ENCODE measurements around the gene TDRD15. TPM values are rescaled to one million over a fixed set of nuclear protein-coding genes. Genes with fewer than 3 reads are reported as not detected.

Gene TDRD15
- total and polyA plus RNA-seq, 2 experiments from 2014 or later: 0.07 TPM; not detected in 1

- TF ChIP-seq CTCF (conservative IDR thresholded peaks at IDR 0.05; ENCODE audit: low read depth in 2 of 2): no peak
- TF ChIP-seq EZH2 (IDR thresholded peaks at IDR 0.05; ENCODE audit: low read depth, unreplicated experiment): no peak
- no peak for TF ChIP-seq ZNF462 (CRISPR knock-in tag; IDR thresholded peaks at IDR 0.05)
- no peak for TF ChIP-seq CREB1 (CRISPR knock-in tag; IDR thresholded peaks at IDR 0.05; ENCODE audit: low read depth)
- no peak for TF ChIP-seq POLR2AphosphoS5 (IDR thresholded peaks at IDR 0.05; ENCODE audit: low read depth)
- no peak overlapping the region for H3K4me2 ChIP-seq
- no peaks in the 10 kb centered on the region for H4K20me1 ChIP-seq (replicated peaks; ENCODE audit: insufficient read depth)
- H2AFZ ChIP-seq: no peak overlapping the region
- H3F3A ChIP-seq (replicated peaks; ENCODE audit: low read depth): no peaks in the 10 kb centered on the region
- H3K27me3 Mint-ChIP-seq (ENCODE audit: insufficient read depth, low read depth, poor library complexity): no peaks in the 10 kb centered on the region
- H3K27ac Mint-ChIP-seq: no peak overlapping the region
- no peaks in the 10 kb centered on the region for H3K79me2 ChIP-seq (replicated peaks; ENCODE audit: insufficient read depth)
- no peak overlapping the region for H3K4me3 Mint-ChIP-seq
- DNase-seq (ENCODE audit: low spot score) (no peak), ATAC-seq (no peak)
- peaks cover 6% of the 10 kb centered on the region; the same call in 1 of the 2 replicates for H3K9me2 ChIP-seq (ENCODE audit: insufficient read depth)
- no peaks in the 10 kb centered on the region for H3K27me3 ChIP-seq (ENCODE audit: insufficient read depth)
- H3K4me1 Mint-ChIP-seq: no peaks in the 10 kb centered on the region; the same call in 2 of the 3 replicates
- no peaks in the 10 kb centered on the region for H3K36me3 ChIP-seq (ENCODE audit: insufficient read depth)
- H3K36me3 Mint-ChIP-seq (ENCODE audit: low read depth): no peaks in the 10 kb centered on the region
- H3K9me3 Mint-ChIP-seq: peaks cover 10% of the 10 kb centered on the region; the same call in 2 of the 3 replicates
- H3K4me3 ChIP-seq: no peak overlapping the region
- H3K4me1 ChIP-seq (ENCODE audit: insufficient read depth): no peaks in the 10 kb centered on the region
- H3K27ac ChIP-seq (ENCODE audit: low read depth): no peak overlapping the region
Measured at GRCh38 chr2:21083482-21083881, 40.3 kb upstream of the TDRD15 start.
